IMR-90 (cell line): Measurements from ENCODE around the gene ADGRL3. TPM values are rescaled to one million over a fixed set of nuclear protein-coding genes. Genes with fewer than 3 reads are reported as not detected.

ENCODE experiments used
- ATAC-seq: fragments of 200-7000 bp; cut with Tn5 transposase; 2 replicates; pipeline ENCODE4 v1.9.1; 2020; ENCODE audit warnings: low read depth, mild to moderate bottlenecking, moderate library complexity
- BruUV-seq: library from RNA; stranded (reverse); fragments of 400-500 nt; replicated peaks from 2 replicates; lab custom pipeline; 2021; lab: Mats Ljungman, UMichigan
- CTCF ChIA-PET: fragments of 300-600 bp; formaldehyde crosslinking; extraction: SDS; loops from one replicate; lab custom pipeline; 2021; ENCODE audit warnings: antibody characterized with exemption; lab: Yijun Ruan, JAX
- POLR2A ChIA-PET: fragments of 300-600 bp; sonication (Branson Sonifier 250); formaldehyde crosslinking; loops from one replicate; lab custom pipeline; 2022; ENCODE audit warnings: antibody characterized with exemption; ENCODE audit not compliant: unreplicated experiment; lab: Charles Lee
- DNase-seq: peaks from one replicate; pipeline ENCODE4 v3.0.0; 2013
- H2AFZ ChIP-seq: replicated peaks from 2 replicates; pipeline ENCODE3; 2013; ENCODE audit warnings: low read length, mild to moderate bottlenecking; ENCODE audit not compliant: poor library complexity
- H2AK5ac ChIP-seq: 2 replicates; pipeline ENCODE4 v1.6.1; 2013; ENCODE audit warnings: low read depth, low read length, inconsistent platforms
- H2AK9ac ChIP-seq: replicated peaks from 2 replicates; pipeline ENCODE3; 2013; ENCODE audit warnings: mild to moderate bottlenecking, low read depth, low read length, moderate library complexity; ENCODE audit not compliant: poor library complexity
- H2BK120ac ChIP-seq: 2 replicates; pipeline ENCODE4 v1.6.1; 2013; ENCODE audit warnings: low read depth, low read length, inconsistent platforms
- H2BK15ac ChIP-seq: 3 replicates; pipeline ENCODE4 v1.6.1; 2013; ENCODE audit warnings: low read depth, low read length, inconsistent platforms
- H2BK20ac ChIP-seq: 2 replicates; pipeline ENCODE4 v1.6.1; 2013; ENCODE audit warnings: low read depth, mild to moderate bottlenecking, inconsistent platforms, low read length, moderate library complexity
- H2BK5ac ChIP-seq: 2 replicates; pipeline ENCODE4 v1.6.1; 2013; ENCODE audit warnings: mild to moderate bottlenecking, low read depth, low read length, inconsistent platforms; ENCODE audit not compliant: poor library complexity, severe bottlenecking
- H3K14ac ChIP-seq: replicated peaks from 2 replicates; pipeline ENCODE4 v1.6.1; 2013; ENCODE audit warnings: low read depth, low read length, inconsistent platforms
- H3K18ac ChIP-seq: 2 replicates; pipeline ENCODE4 v1.6.1; 2013; ENCODE audit warnings: low read depth, low read length, control low read depth
- H3K23ac ChIP-seq: 2 replicates; pipeline ENCODE4 v1.6.1; 2013; ENCODE audit warnings: low read depth, low read length, inconsistent platforms
- H3K27ac ChIP-seq: 2 replicates; pipeline ENCODE4 v1.5.1; 2013; ENCODE audit warnings: mild to moderate bottlenecking, control low read depth, low read length; ENCODE audit not compliant: insufficient read depth
- H3K27me3 ChIP-seq: 2 replicates; pipeline ENCODE4 v1.6.1; 2013; ENCODE audit warnings: low read length; ENCODE audit not compliant: control insufficient read depth, insufficient read depth
- H3K36me3 ChIP-seq: 2 replicates; pipeline ENCODE4 v1.6.1; 2013; ENCODE audit warnings: low read length, mixed read lengths; ENCODE audit not compliant: control insufficient read depth, insufficient read depth
- H3K4ac ChIP-seq: 2 replicates; pipeline ENCODE4 v1.6.1; 2013; ENCODE audit warnings: low read depth, low read length, inconsistent platforms
- H3K4me1 ChIP-seq: 2 replicates; pipeline ENCODE4 v1.6.1; 2013; ENCODE audit warnings: low read length, mixed read lengths; ENCODE audit not compliant: control insufficient read depth, insufficient read depth
- H3K4me2 ChIP-seq: 2 replicates; pipeline ENCODE4 v1.6.1; 2013; ENCODE audit warnings: low read depth, mild to moderate bottlenecking, control low read depth, low read length, moderate library complexity
- H3K4me3 ChIP-seq: 2 replicates; pipeline ENCODE4 v1.5.1; 2013; ENCODE audit warnings: low read depth, mild to moderate bottlenecking, control low read depth, low read length, moderate library complexity; ENCODE audit not compliant: insufficient read depth
- H3K56ac ChIP-seq: 2 replicates; pipeline ENCODE4 v1.6.1; 2013; ENCODE audit warnings: low read length, inconsistent platforms; ENCODE audit not compliant: insufficient read depth; ENCODE audit errors: extremely low read depth
- H3K79me1 ChIP-seq, 2 experiments: 2 replicates each; pipeline ENCODE4 v1.6.1; 2013; ENCODE audit warnings: low read length in 2 of 2, inconsistent platforms in 1 of 2, low read depth in 1 of 2
- H3K9ac ChIP-seq: 2 replicates; pipeline ENCODE4 v1.6.1; 2013; ENCODE audit warnings: low read depth, low read length, control low read depth
- H3K9me1 ChIP-seq: 2 replicates; pipeline ENCODE4 v1.6.1; 2013; ENCODE audit warnings: low read length, inconsistent platforms; ENCODE audit not compliant: insufficient read depth
- H3K9me3 ChIP-seq: 2 replicates; pipeline ENCODE4 v1.6.1; 2013; ENCODE audit warnings: low read length; ENCODE audit not compliant: control insufficient read depth, insufficient read depth
- H4K20me1 ChIP-seq: 2 replicates; pipeline ENCODE4 v1.6.1; 2013; ENCODE audit warnings: low read length, inconsistent platforms; ENCODE audit not compliant: insufficient read depth
- H4K5ac ChIP-seq: 2 replicates; pipeline ENCODE4 v1.6.1; 2013; ENCODE audit warnings: mild to moderate bottlenecking, low read depth, low read length, control low read depth
- H4K8ac ChIP-seq, 2 experiments: 2 replicates each; pipeline ENCODE4 v1.6.1; 2013; ENCODE audit warnings: low read depth in 2 of 2, low read length in 2 of 2, control low read depth in 1 of 2, inconsistent platforms in 1 of 2
- H4K91ac ChIP-seq: 2 replicates; pipeline ENCODE4 v1.6.1; 2013; ENCODE audit warnings: low read depth, low read length, inconsistent platforms; ENCODE audit not compliant: insufficient read depth
- FOS ChIP-seq: fragments of 150-350 bp; IDR thresholded peaks from 2 replicates; pipeline ENCODE4 v1.6.1; 2016; ENCODE audit warnings: low read depth, low read length
- MAZ ChIP-seq: IDR thresholded peaks from 2 replicates; pipeline ENCODE4 v1.6.1; 2012; ENCODE audit warnings: low read depth, mild to moderate bottlenecking, low read length, improper control_type of control experiment, moderate library complexity, borderline replicate concordance
- MXI1 ChIP-seq: IDR thresholded peaks from 2 replicates; pipeline ENCODE4 v1.6.1; 2012; ENCODE audit warnings: low read depth, mild to moderate bottlenecking, low read length, moderate library complexity, borderline replicate concordance
- RCOR1 ChIP-seq: IDR thresholded peaks from 2 replicates; pipeline ENCODE4 v1.6.1; 2012; ENCODE audit warnings: mild to moderate bottlenecking, low read length, improper control_type of control experiment; ENCODE audit not compliant: insufficient replicate concordance
- whole genome bisulfite sequencing, 2 experiments: methylation state at CpG; one replicate each; pipeline versions ENCODE4 v1.1.5 to v1.1.7; 2013; ENCODE audit warnings: missing lambda C conversion rate in 2 of 2; ENCODE audit not compliant: insufficient read length in 1 of 2; ENCODE audit errors: extremely low coverage in 2 of 2; 5-methylcytosine and 5-hydroxymethylcytosine counted together
- dilution Hi-C: fragments of 300-500 bp; cut with HindIII; formaldehyde crosslinking; loops from one replicate; pipeline ENCODE4 v1.14.3; 2018; ENCODE audit warnings: low sequenced_read_pairs; ENCODE audit not compliant: unreplicated experiment
- in situ Hi-C: fragments of 300-500 bp; cut with MboI; formaldehyde crosslinking; loops from 3 replicates; pipeline ENCODE4 v1.14.3; 2019; ENCODE audit warnings: low sequenced_read_pairs, inconsistent platforms, mixed read lengths
- intact Hi-C: fragments of 100-400 bp; cut with micrococcal nuclease; formaldehyde crosslinking; loops from 2 replicates; pipeline ENCODE4 v1.10.0; 2022
- polyA plus RNA-seq, 3 experiments: library from polyadenylated mRNA; depleted of rRNA; stranded (reverse); fragments of >200 nt; gene quantifications; 2 replicates each; pipeline ENCODE4 v1.2.3, GENCODE V29; 2012; ENCODE audit warnings: low replicate concordance in 1 of 3
- total RNA-seq: library from RNA; depleted of rRNA; stranded (reverse); fragments of >200 nt; gene quantifications from 2 replicates; pipeline ENCODE4 v1.2.3, GENCODE V29; 2012

ADGRL3 gene
- total and polyA plus RNA-seq, 2 of the 4 experiments (the other 2 are of a cell fraction): 0.46 to 2.5 TPM

- intact Hi-C loops (no loop called here), in situ Hi-C loops (no loop called here), dilution Hi-C loops (no loop called here)
- ChIA-PET POLR2A (no interaction called here), CTCF (no interaction called here)
- TF ChIP-seq RCOR1: no peak
- no peak for TF ChIP-seq FOS
- TF ChIP-seq MAZ: no peak
- TF ChIP-seq MXI1: no peak
- DNase-seq (no peak), ATAC-seq (no peak)
- Histone ChIP-seq H3K4me3 (no peak overlapping the region), H2BK5ac (no peak overlapping the region), H3K4me1 (no peaks in the 10 kb centered on the region), H2AFZ (no peak overlapping the region), H3K27me3 (no peaks in the 10 kb centered on the region), H3K23ac (no peak overlapping the region), H3K79me1 (no peaks in the 10 kb centered on the region), H4K20me1 (no peaks in the 10 kb centered on the region), H2AK5ac (no peak overlapping the region), H2BK120ac (no peak overlapping the region), H3K9me3 (peaks cover 3% of the 10 kb centered on the region; the same call in 1 of the 2 replicates), H3K9ac (no peak overlapping the region), H3K4ac (no peak overlapping the region), H3K36me3 (no peaks in the 10 kb centered on the region), H4K8ac (no peak overlapping the region), H4K5ac (no peak overlapping the region), H4K91ac (no peak overlapping the region), H3K27ac (no peak overlapping the region), H3K14ac (no peak overlapping the region), H3K9me1 (no peaks in the 10 kb centered on the region), H2BK15ac (no peak overlapping the region), H2AK9ac (no peak overlapping the region), H3K56ac (no peak overlapping the region), H3K18ac (no peak overlapping the region), H2BK20ac (no peak overlapping the region), H3K4me2 (no peak overlapping the region)
- no CpG with 5 or more reads among the region's 2 CpGs for WGBS, 2 experiments
- BruUV-seq: no TSS peak
These were observed 475.3 kb downstream of the ADGRL3 start for GRCh38 chr4:61675464-61675863.
